Thyroid gland (tissue), 4 donors: ENCODE data around the gene GUSB.

Source experiments
- CTCF ChIP-seq, 6 experiments: fragments of 200-600 bp in 3 of 6; fragments of 450-650 bp in 3 of 6; sonication (generic) in 3 of 6; IDR thresholded peaks; one replicate each; pipeline ENCODE4 v1.5.1; 2016 to 2019; ENCODE audit warnings: antibody characterized with exemption in 6 of 6, mild to moderate bottlenecking in 2 of 6, inconsistent platforms in 1 of 6, moderate library complexity in 1 of 6
- POLR2A ChIP-seq, 2 donors: fragments of 450-650 bp; IDR thresholded peaks; one replicate each; pipeline ENCODE4 v1.6.1; 2017; ENCODE audit warnings: antibody characterized with exemption in 2 of 2, mild to moderate bottlenecking in 2 of 2, moderate library complexity in 1 of 2

GRCh38 chr7:65931685-65932084 is 50.3 kb downstream of the GUSB start:
- TF ChIP-seq CTCF (IDR thresholded peaks at IDR 0.05) (no peak), POLR2A (IDR thresholded peaks at IDR 0.05) (no peak)
